Activated T-helper 1 cell treated with anti-CD3 and anti-CD28 coated beads, Interleukin-2, amount 50 U/mL, for 16 hours (primary cell): Measurements from ENCODE around the gene AMZ1.
"Not testable (repeated sequence)": the region's sequence is repeated elsewhere in the genome, so short reads cannot be mapped to it uniquely, and the experiment has no call there.

Source experiments
- DNase-seq, 2 donors: peaks; one replicate each; pipeline ENCODE4 v3.0.0-alpha.2; 2020; ENCODE audit warnings: low read depth in 1 of 2, low spot score in 1 of 2

Gene AMZ1

DNA sequence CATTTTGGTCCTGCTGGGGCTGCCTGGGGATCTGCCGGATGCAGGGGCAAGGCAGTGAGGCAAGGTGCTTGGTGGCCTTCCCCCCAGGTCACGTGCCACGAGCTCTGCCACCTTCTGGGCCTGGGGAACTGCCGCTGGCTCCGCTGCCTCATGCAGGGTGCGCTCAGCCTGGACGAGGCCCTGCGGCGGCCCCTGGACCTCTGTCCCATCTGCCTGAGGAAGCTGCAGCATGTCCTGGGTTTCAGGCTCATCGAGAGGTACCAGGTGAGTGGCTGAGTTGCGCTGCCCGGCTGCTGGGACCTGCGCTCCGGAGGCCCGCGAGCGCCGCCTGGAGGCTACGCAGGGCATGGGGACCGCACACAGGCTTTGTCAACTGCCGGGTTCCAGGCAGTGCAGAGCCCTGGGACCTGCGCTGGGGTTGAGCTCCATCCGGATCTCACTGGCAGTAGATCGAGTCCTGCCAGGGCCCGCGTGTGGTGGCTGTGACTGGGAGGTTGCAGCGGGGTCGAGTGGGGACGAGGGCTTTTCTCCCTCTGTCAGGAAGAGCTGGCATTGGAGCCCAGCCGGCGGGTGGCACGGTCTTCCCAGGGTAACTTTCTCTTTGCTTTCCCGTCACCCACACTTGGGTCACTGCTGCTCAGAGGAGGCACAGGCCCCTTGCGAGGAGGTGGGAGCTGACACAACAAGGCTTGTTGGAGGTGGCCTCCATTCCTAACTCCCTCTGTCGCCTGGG is 21.7 kb downstream of the AMZ1 start:
- DNase-seq, result peak; percentile 61 to 65

GRCh38 chr7:2710286-2710655 is 22.3 kb downstream of the AMZ1 start:
- peak in 1 of 2 donors; percentile 26 for DNase-seq

DNA sequence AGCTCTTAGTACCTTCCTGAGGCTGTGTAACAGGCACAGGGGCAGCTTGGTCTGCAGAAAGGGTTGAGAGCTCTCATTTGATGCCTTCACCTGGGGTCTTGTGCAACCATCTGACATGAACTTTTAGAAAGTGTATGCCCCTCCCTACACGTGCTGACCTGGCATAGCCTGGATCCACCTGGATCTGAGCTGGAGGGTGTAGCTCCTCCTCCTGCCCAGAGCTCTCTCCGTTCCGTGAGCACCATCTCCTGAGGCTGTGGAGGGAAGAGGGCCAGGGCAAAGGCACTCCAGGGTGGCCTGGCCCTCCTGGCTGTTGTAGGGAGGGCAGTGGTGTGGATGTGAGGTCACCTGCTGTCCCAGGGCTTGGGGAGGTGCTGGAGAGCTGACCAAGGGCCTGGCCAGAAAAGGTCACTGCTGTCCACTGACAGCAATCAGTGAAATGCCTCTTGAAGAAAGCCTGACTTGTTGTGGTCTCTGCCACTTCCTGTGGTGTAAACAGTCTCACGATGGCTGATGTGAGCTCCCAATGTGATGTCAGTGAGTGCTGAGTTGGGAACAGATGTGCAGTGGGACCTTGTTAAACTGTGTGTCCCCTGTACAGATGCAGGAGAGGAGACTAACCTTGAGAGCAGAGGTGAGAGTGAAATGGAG is 23.0 kb downstream of the AMZ1 start:
- DNase-seq, result no peak

DNA sequence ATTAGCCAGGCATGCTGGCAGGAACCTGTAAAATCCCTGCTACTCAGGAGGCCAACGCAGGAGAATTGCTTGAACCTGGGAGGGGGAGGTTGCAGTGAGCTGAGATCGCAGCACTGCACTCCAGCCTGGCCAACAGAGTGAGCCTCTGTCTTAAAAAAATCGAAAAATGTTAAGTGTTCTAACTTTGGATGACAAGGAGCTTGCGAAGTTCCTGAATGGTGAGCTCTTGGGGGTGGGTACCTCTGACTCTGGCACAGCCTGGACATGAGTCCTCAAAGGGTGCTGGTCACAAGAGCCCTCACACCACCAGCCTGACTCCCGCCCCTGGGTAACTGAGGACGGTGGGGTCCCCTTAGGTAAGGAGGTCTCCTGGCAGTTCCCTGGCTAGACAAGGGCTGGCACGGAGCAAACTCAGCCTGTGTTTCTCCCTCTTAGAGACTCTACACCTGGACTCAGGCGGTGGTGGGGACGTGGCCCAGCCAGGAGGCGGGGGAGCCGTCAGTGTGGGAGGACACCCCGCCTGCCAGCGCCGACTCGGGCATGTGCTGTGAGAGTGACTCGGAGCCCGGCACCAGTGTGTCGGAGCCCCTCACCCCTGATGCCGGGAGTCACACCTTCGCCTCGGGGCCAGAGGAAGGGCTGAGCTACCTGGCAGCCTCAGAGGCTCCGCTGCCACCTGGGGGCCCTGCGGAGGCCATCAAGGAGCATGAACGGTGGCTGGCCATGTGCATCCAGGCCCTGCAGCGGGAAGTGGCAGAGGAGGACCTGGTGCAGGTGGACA is 24.1 kb downstream of the AMZ1 start:
- no peak for DNase-seq

DNA sequence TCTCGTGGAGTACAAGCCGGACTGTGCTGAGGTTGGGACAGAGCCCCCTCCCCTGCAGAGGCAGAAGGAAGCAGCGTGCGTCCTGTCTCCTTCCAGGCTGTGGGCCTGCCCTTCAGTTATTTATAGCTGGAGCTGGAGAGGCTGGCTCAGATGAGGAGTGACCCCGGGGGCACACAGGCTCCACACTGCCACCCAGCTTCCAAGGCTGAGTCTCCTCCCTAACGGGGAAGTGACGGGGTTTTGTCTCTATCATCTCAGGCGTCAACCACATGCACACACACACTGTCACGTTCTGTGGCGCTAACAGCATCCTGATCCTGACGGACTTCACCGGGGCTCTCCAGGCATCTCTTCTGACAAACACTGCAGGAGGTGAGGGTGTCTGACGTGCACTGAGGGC is 25.4 kb downstream of the AMZ1 start:
- no peak for DNase-seq

DNA sequence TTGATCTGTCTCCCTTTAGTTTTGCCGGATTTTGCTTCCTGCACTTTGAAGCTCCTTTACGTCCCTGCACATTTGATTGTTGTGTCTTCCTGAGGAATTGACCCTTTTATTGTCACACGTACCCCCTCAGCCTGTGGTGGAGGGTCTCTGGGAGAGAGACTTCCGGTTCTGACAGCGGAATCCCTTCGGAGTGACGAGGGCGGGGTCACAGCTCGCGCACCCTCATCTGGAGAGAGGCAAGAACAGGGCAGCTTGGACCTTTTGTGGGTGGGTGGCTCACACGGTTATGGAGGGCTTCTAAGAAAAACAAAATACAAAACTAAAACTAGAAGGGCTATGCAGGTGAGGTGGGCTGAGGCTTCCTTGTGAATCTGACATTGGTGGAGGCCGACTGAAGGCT is 26.0 kb downstream of the AMZ1 start:
- DNase-seq, result no peak

DNA sequence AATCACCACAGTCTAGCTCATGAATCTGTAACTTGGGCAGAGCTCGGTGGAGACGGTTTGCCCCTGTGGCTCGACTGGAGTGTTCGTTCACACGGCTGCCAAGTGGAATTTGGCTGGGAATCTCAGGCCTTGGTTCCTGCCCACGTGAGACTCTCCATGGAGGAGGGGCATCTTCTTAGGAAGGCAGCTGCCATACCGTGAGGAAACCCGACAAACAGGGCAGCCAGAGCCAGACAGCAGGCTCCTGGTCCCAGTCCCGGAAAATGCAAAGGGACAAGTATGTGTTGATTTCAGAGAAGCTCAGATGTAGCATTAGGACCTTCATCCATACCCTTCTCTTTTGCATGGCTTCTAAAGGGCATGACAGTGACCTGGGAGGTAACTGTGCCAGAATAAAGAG is 26.6 kb downstream of the AMZ1 start:
- no peak for DNase-seq

- no peak for DNase-seq
Observed at GRCh38 chr7:2715341-2716231, 27.6 kb downstream of the AMZ1 start.

DNA sequence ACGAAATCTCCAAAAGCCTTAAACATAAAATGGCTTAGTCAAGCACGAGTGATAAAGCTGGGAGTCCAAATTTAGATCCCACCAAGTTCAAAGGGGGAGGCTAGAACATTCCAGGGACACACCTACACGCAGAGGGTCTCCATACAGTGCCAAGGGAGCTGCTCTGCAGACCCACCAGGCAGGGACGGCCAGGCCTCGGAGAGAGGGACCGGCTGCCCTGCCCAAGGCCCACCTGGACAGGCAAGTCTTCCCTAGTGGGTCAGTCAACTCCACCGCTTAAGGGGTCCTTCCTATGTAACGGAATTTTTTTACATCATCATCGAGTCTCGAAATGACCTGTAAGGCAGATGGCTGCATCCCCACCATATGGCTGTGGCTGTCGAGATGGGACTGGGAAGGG is 28.5 kb downstream of the AMZ1 start:
- no peak for DNase-seq

- DNase-seq, result no peak
Observed at GRCh38 chr7:2716906-2717292, 28.9 kb downstream of the AMZ1 start.

DNA sequence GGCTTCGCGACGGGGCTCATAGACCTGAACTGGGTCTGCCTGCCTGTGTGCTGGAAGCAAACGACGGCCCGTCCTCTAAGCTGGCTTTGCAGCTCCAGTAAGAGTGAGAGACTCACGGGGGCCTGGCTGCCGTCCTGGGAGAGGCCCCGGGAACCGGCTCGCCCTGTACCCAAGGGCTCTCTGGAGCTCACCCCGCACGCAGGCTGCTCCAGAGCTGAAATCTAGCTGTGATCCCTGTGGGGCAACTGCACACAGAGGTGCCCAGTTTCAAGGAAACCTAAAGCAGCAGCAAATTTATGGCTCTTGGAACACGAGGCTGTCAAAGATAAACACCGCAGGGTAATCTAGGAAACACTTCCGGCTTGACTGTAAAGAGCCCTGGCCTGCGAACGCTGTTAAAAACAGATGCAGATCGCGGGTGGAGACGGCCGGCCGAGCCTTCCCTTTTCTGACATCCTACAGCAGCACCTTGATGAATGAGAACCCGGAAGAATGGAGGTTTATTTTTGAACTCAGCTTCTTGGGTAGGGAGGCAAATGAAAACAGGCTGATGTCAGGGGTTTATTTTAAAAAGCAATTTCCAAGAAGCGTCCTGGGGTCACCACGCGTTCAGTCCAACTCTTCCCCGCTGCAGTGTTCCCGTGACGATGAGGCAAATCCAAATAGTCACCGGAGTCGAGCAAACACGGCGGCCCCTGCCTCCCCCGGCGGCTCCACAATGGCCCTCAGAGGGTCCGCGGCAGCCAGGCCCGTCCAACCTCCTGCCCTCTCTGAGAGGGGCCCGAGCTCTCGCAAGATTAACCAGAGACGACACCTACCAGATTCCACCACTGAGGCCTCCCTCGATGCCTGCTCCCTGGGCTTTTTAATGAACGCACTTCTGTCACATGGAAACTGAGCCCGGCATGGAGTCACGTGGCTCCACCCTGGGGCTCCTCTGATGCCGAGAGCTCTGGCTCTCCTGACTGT is 29.6 kb downstream of the AMZ1 start:
- DNase-seq, result no peak

- no peak for DNase-seq
Observed at GRCh38 chr7:2718296-2718965, 30.4 kb downstream of the AMZ1 start.

DNA sequence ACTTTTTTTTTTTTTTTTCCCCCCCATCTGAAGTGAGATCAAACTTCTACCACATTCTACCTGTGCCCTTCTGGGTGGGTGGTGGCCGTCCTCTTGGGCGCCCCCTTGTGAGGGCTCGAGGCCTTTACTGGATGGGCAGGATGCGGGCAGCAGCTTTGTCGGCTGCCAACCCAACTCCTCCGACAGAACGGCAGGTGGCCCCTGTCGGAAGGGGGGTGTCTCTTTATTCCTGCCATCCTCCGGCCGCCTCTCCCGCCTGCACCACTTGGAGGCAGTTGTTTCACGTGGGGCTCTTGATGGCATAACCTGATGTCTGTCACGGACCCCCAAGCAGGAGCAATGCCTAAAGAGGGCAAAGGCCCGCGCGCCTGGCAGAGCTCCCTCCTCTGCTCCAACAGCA is 31.0 kb downstream of the AMZ1 start:
- DNase-seq, result peak; percentile 36 to 51

GRCh38 chr7:2720024-2720423 is 32.0 kb downstream of the AMZ1 start:
- DNase-seq, result peak in 1 of 2 donors; percentile 34

DNA sequence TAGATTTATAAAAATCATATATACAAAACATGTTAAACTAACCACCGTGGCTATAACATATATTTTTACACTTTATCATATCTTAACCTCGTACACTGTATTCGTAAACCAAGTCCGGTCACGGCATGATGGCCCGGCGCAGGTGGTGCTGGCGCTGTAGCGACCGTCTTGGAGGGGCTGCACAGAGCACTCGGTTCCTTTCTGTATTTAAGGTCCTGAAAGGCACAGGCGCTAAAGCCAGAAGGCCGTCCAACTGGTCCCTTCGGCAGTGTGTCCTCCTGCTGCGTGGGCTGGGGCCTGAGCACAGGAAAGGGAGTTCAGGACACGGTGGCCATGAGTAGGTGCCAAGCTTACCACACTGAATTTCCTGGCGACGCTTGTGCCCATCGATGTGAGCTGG is 33.8 kb downstream of the AMZ1 start:
- DNase-seq, result no peak

DNA sequence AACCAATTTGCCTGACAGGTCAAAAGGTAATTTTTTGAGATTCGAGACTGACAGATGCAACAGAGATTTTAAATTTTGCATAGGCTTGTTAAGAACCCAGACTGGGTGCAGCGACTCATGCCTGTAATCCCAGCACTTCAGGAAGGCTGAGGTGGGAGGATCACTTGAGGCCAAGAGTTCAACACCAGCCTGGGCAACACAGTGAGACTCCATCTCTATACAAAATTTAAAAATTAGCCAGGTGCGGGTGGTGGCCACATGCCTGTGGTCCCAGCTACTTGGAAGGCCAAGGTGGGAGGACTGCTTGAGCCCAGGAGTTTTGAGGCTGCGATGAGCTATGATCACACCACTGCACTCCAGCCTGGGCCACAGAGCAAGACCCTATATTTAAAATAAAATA is 34.6 kb downstream of the AMZ1 start:
- DNase-seq, result no peak

GRCh38 chr7:2723138-2723850 is 35.3 kb downstream of the AMZ1 start:
- DNase-seq, result no peak

GRCh38 chr7:2724036-2724435 is 36.0 kb downstream of the AMZ1 start:
- DNase-seq, result not testable (repeated sequence)
